Measurements from ENCODE around the gene PIP4K2A. TPM values are rescaled to one million over a fixed set of nuclear protein-coding genes. Genes with fewer than 3 reads are reported as not detected.

PIP4K2A gene
- total and polyA plus RNA-seq, 2 of the 8 experiments (the other 6 are each of a cell fraction or from before 2014, with no cell fraction given) = 19.0 to 60.9 TPM

GRCh38 chr10:22545643-22546042 is 168.7 kb downstream of the PIP4K2A start:
- POLR2A ChIA-PET (ENCODE audit: partially characterized antibody) = no interaction called here
- WGBS, 2 experiments (ENCODE audit: extremely low coverage in 1 of 2, insufficient coverage in 1 of 2, insufficient read length in 1 of 2, insufficient replicate concordance in 2 of 2, low coverage in 1 of 2, low lambda C conversion rate in 2 of 2, missing lambda C conversion rate in 1 of 2) = 85% methylated on average over 1 of the region's 1 CpG; no CpG with 5 or more reads in 1 of the 2 experiments
- FAIRE-seq = no peak

More at GRCh38 chr10:22545643-22546042, 168.7 kb downstream of the PIP4K2A start:
- H4K5ac ChIP-seq (ENCODE audit: insufficient read length, low read depth, low read length) = no peak overlapping the region
- H3K23me2 ChIP-seq (ENCODE audit: low read depth, low read length) = no peaks in the 10 kb centered on the region
- H3K36me3 ChIP-seq (ENCODE audit: control insufficient read depth in 2 of 4, insufficient read depth in 4 of 4, low read length in 3 of 4) = peaks cover 0 to 21% (median 17%) of the 10 kb centered on the region in 4 experiments; a peak in 6 of 8 replicates
- no peak overlapping the region for H3K4ac ChIP-seq (replicated peaks; ENCODE audit: insufficient read length, low read depth, low read length)
- H4K20me1 ChIP-seq (replicated peaks in 1 of 2; ENCODE audit: control insufficient read depth in 1 of 2, insufficient read depth in 2 of 2, low read length in 2 of 2) = peaks cover 0 to 3% of the 10 kb centered on the region in 2 experiments
- no peaks in the 10 kb centered on the region for H3K9me3 ChIP-seq (ENCODE audit: insufficient read depth in 2 of 2, low read depth in 1 of 2, low read length in 1 of 2)
- no peak overlapping the region for H2AFZ ChIP-seq (ENCODE audit: low read length)
- no peak overlapping the region for H2BK15ac ChIP-seq (ENCODE audit: low read length)
- CTCF ChIA-PET (ENCODE audit: partially characterized antibody) = no interaction called here
- H2AK5ac ChIP-seq (ENCODE audit: low read depth, low read length) = no peak overlapping the region
- H4K8ac ChIP-seq (ENCODE audit: extremely low read depth, insufficient read depth, low read length) = no peak overlapping the region; the same call in 1 of the 2 replicates
- H3K79me1 ChIP-seq (ENCODE audit: low read depth, low read length) = no peaks in the 10 kb centered on the region
- no peak overlapping the region for H2BK12ac ChIP-seq (ENCODE audit: low read depth, low read length)
- no peak overlapping the region for H3K9ac ChIP-seq (replicated peaks in 1 of 4; ENCODE audit: extremely low read depth in 1 of 4, low read depth in 3 of 4, low read length in 3 of 4)
- no peak overlapping the region for H3K18ac ChIP-seq (ENCODE audit: extremely low read depth, low read length)
- no peaks in the 10 kb centered on the region for H3K79me2 ChIP-seq (ENCODE audit: control insufficient read depth in 1 of 2, insufficient read depth in 2 of 2, low read length in 2 of 2)
- H2BK20ac ChIP-seq (ENCODE audit: low read length) = no peak overlapping the region
- H3K4me2 ChIP-seq (ENCODE audit: insufficient read depth in 1 of 2, low read depth in 2 of 2, low read length in 2 of 2) = no peak overlapping the region
- H3K27me3 ChIP-seq (replicated peaks in 1 of 4; ENCODE audit: control insufficient read depth in 3 of 4, extremely low read depth in 1 of 4, insufficient read depth in 3 of 4, low read length in 3 of 4) = no peaks in the 10 kb centered on the region
- H3K23ac ChIP-seq (ENCODE audit: insufficient read length) = no peak overlapping the region
- H3K27ac ChIP-seq (ENCODE audit: low read depth, low read length) = no peak overlapping the region
- DNase-seq (ENCODE audit: low read depth in 1 of 2, low spot score in 2 of 2) = no peak
- no peaks in the 10 kb centered on the region for H3K4me1 ChIP-seq (replicated peaks in 1 of 4; ENCODE audit: control insufficient read depth in 3 of 4, insufficient read depth in 4 of 4, low read length in 3 of 4)
- no peak for TF ChIP-seq SRF (IDR thresholded peaks at IDR 0.05; ENCODE audit: low read depth, low read length)
- no peak overlapping the region for H3K4me3 ChIP-seq (ENCODE audit: extremely low read depth in 1 of 4, insufficient read depth in 2 of 4, low read depth in 3 of 4, low read length in 4 of 4)
- H2BK5ac ChIP-seq (ENCODE audit: low read depth, low read length) = no peak overlapping the region
- no peak overlapping the region for H2BK120ac ChIP-seq (replicated peaks; ENCODE audit: low read depth, low read length)
- no peak overlapping the region for H3K14ac ChIP-seq (ENCODE audit: insufficient read length)
- no peak overlapping the region for H3K56ac ChIP-seq (replicated peaks; ENCODE audit: insufficient read length, low read depth, low read length)
- no peak overlapping the region for H4K91ac ChIP-seq (replicated peaks; ENCODE audit: insufficient read length, low read length)

Measured in H1 (cell line).